Measurements from ENCODE around the gene PITX2. TPM values are rescaled to one million over a fixed set of nuclear protein-coding genes. Genes with fewer than 3 reads are reported as not detected.

Gene PITX2
- total RNA-seq, 1 experiment from 2014 or later, result 8.5 TPM

GRCh38 chr4:110653321-110654253 lies 30.7 kb upstream of the PITX2 start:
- H3K9me3 Mint-ChIP-seq, result peaks cover 10 to 15% of the 10 kb centered on the region in 2 experiments
- no peak overlapping the region for H4K8ac ChIP-seq (replicated peaks; ENCODE audit: insufficient read length, low read depth, low read length)
- H3K9ac ChIP-seq (ENCODE audit: extremely low read depth, insufficient read length, low read length), result no peak overlapping the region
- no peak overlapping the region for H3K4ac ChIP-seq (ENCODE audit: low read depth, low read length)
- H2BK20ac ChIP-seq (ENCODE audit: low read depth, low read length, poor library complexity, severe bottlenecking), result no peak overlapping the region
- H3K23me2 ChIP-seq (ENCODE audit: insufficient read length, low read depth, low read length, poor library complexity, severe bottlenecking), result no peaks in the 10 kb centered on the region
- H3K9me3 ChIP-seq (ENCODE audit: control insufficient read depth, low read depth, low read length), result no peaks in the 10 kb centered on the region
- no peaks in the 10 kb centered on the region for H3K4me1 ChIP-seq (ENCODE audit: insufficient read depth, low read length)
- no peak overlapping the region for H2BK15ac ChIP-seq (ENCODE audit: low read depth, low read length)
- H3K18ac ChIP-seq (ENCODE audit: insufficient read length, low read depth, low read length), result no peak overlapping the region
- no peak overlapping the region for H4K5ac ChIP-seq (ENCODE audit: insufficient read length, low read depth, low read length)
- no peak overlapping the region for H2AFZ ChIP-seq (ENCODE audit: low read length)
- H3K56ac ChIP-seq (ENCODE audit: insufficient read length, low read depth, low read length), result no peak overlapping the region
- H3K27me3 Mint-ChIP-seq (ENCODE audit: low read depth), result peaks cover 3% of the 10 kb centered on the region; the same call in 1 of the 2 replicates
- peaks cover 0 to 18% (median 0%) of the 10 kb centered on the region in 3 experiments; a peak in 2 of 7 replicates for H3K36me3 Mint-ChIP-seq (ENCODE audit: insufficient read depth in 1 of 3, low read depth in 3 of 3)
- DNase-seq, result no peak
- no CpG with 5 or more reads among the region's 6 CpGs for WGBS (ENCODE audit: extremely low coverage, insufficient read length, low lambda C conversion rate)
- no peaks in the 10 kb centered on the region for H4K20me1 ChIP-seq (ENCODE audit: control insufficient read depth, insufficient read depth, insufficient read length)
- no peak overlapping the region for H3K27ac ChIP-seq (ENCODE audit: insufficient read length, low read depth, low read length)
- no peak overlapping the region for H3K14ac ChIP-seq (ENCODE audit: insufficient read depth, low read length)
- no peaks in the 10 kb centered on the region for H3K4me1 Mint-ChIP-seq
- no peak overlapping the region for H2BK120ac ChIP-seq (ENCODE audit: low read depth, low read length, poor library complexity, severe bottlenecking)
- H2BK12ac ChIP-seq (ENCODE audit: insufficient read length, low read depth, low read length), result no peak overlapping the region
- no peaks in the 10 kb centered on the region for H3K79me2 ChIP-seq (ENCODE audit: insufficient read depth, low read length)
- no peaks in the 10 kb centered on the region for H3K79me1 ChIP-seq (ENCODE audit: insufficient read depth, low read depth, low read length, poor library complexity, severe bottlenecking)
- TF ChIP-seq CTCF (conservative IDR thresholded peaks at IDR 0.05), result no peak
- H3T11ph ChIP-seq (ENCODE audit: low read length), result no peak overlapping the region
- H3K4me3 Mint-ChIP-seq, result no peak overlapping the region
- no peak overlapping the region for H3K23ac ChIP-seq (ENCODE audit: insufficient read length, low read depth, low read length)
- no peaks in the 10 kb centered on the region for H3K27me3 ChIP-seq (ENCODE audit: insufficient read depth, low read length)
- H2AK5ac ChIP-seq (ENCODE audit: insufficient read length, low read length), result no peak overlapping the region
- H3K27ac Mint-ChIP-seq, result no peak overlapping the region
- H2BK5ac ChIP-seq (ENCODE audit: insufficient read length, low read length), result no peak overlapping the region
- H3K4me2 ChIP-seq (ENCODE audit: insufficient read depth, insufficient read length, low read length), result no peak overlapping the region
- H4K91ac ChIP-seq (ENCODE audit: insufficient read length, low read depth, low read length), result no peak overlapping the region

All from H9 (cell line).